Measurements from ENCODE around the gene CHD2. TPM values are rescaled to one million over a fixed set of nuclear protein-coding genes. Genes with fewer than 3 reads are reported as not detected.

CHD2 gene
- total RNA-seq, 1 experiment from 2014 or later: 81.8 TPM

DNA sequence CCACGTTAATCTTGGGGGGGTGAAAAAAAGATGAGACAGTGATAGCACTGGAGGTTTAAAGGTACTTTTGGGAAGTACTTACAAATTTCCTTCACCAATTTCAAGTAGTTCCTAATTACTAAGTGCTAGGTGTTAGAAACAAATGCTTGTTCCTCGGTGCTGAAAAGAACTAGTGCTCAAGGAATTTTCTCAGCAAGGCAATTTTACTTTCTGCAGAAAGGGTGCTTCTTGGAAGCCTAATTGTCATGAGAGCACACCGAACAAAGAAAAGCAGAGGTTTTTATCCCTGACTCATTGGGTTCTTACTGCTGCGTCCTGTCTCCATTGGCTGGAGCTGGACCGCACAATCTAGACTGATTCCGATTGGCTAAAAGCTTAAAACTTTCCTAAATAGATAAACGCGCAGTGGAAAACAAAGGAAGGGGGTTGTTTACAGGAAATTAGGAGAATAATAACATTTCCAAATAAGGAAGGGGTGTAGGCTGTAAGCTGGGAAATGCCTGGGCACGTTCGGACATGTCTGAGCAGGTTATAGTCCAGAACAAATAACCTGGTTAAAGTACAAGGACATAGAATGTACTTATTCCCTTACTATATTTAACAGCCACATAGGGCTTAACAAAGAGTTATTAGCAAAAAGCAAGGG, 49.6 kb downstream of the CHD2 start:
- no peak for DNase-seq (ENCODE audit: low read depth, low spot score)
- H3K36me3 ChIP-seq (ENCODE audit: control insufficient read depth, insufficient read depth, low read length): peaks cover 81% of the 10 kb centered on the region

DNA sequence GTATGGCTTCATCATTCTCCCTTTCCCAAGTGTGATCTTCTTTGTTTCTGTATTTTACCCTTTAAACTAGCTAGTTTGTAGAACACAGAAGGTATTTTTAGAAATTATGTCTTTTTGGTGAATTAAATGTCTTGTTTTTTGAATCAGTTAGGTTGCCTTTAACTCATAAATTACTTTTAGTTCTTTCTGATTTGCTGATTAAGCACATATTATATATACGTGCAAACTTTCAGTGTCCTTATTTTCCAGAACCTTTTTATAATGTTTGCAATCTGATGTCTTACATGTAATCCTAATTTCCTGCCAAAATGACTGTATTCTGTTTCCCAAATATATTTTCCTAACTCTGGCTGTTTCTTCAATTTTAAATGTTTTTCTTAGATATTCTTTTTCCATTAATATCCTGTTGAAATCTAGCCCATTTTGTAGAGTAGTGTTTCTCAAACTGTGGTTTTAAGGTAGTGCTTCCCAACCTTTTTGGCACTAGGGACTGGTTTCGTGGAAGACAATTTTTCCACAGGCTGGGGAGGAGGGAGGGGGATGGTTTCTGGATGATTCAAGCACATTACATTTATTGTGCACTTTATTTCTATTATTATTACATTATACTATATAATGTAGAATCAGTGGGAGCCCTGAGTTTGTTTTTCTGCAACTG, 51.8 kb downstream of the CHD2 start:
- Histone ChIP-seq H3K27ac (ENCODE audit: low read length) (no peak overlapping the region), H3K9me3 (ENCODE audit: control insufficient read depth, insufficient read depth, low read depth, low read length) (peaks cover 23% of the 10 kb centered on the region), H3K4me1 (ENCODE audit: control insufficient read depth, insufficient read depth, low read length) (no peaks in the 10 kb centered on the region), H3K36me3 (ENCODE audit: control insufficient read depth, insufficient read depth, low read length) (peaks cover 87% of the 10 kb centered on the region), H3K4me3 (ENCODE audit: low read depth in 2 of 2, low read length in 2 of 2) (no peak overlapping the region), H3K27me3 (ENCODE audit: control insufficient read depth, insufficient read depth, low read length) (no peaks in the 10 kb centered on the region)
- intact Hi-C loops (cut with micrococcal nuclease; ENCODE audit: unreplicated experiment) (no loop called here), in situ Hi-C loops (cut with HindIII; ENCODE audit: low pct_unique_long_range_greater_than_20kb, low sequenced_read_pairs) (no loop called here)
- TF ChIP-seq TCF7L2 (IDR thresholded peaks at IDR 0.05; ENCODE audit: low read depth, low read length) (no peak), POLR2AphosphoS5 (IDR thresholded peaks at IDR 0.05; ENCODE audit: low read depth, low read length) (no peak), SIN3A (IDR thresholded peaks at IDR 0.05; ENCODE audit: borderline replicate concordance, insufficient read depth, low read depth, low read length) (no peak)
- TF ChIP-seq, protein P1, sequence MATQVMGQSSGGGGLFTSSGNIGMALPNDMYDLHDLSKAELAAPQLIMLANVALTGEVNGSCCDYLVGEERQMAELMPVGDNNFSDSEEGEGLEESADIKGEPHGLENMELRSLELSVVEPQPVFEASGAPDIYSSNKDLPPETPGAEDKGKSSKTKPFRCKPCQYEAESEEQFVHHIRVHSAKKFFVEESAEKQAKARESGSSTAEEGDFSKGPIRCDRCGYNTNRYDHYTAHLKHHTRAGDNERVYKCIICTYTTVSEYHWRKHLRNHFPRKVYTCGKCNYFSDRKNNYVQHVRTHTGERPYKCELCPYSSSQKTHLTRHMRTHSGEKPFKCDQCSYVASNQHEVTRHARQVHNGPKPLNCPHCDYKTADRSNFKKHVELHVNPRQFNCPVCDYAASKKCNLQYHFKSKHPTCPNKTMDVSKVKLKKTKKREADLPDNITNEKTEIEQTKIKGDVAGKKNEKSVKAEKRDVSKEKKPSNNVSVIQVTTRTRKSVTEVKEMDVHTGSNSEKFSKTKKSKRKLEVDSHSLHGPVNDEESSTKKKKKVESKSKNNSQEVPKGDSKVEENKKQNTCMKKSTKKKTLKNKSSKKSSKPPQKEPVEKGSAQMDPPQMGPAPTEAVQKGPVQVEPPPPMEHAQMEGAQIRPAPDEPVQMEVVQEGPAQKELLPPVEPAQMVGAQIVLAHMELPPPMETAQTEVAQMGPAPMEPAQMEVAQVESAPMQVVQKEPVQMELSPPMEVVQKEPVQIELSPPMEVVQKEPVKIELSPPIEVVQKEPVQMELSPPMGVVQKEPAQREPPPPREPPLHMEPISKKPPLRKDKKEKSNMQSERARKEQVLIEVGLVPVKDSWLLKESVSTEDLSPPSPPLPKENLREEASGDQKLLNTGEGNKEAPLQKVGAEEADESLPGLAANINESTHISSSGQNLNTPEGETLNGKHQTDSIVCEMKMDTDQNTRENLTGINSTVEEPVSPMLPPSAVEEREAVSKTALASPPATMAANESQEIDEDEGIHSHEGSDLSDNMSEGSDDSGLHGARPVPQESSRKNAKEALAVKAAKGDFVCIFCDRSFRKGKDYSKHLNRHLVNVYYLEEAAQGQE (IDR thresholded peaks at IDR 0.05; ENCODE audit: insufficient read depth in 1 of 2, low read depth in 2 of 2, low read length in 1 of 2): no peak
- TF ChIP-seq, protein P2, sequence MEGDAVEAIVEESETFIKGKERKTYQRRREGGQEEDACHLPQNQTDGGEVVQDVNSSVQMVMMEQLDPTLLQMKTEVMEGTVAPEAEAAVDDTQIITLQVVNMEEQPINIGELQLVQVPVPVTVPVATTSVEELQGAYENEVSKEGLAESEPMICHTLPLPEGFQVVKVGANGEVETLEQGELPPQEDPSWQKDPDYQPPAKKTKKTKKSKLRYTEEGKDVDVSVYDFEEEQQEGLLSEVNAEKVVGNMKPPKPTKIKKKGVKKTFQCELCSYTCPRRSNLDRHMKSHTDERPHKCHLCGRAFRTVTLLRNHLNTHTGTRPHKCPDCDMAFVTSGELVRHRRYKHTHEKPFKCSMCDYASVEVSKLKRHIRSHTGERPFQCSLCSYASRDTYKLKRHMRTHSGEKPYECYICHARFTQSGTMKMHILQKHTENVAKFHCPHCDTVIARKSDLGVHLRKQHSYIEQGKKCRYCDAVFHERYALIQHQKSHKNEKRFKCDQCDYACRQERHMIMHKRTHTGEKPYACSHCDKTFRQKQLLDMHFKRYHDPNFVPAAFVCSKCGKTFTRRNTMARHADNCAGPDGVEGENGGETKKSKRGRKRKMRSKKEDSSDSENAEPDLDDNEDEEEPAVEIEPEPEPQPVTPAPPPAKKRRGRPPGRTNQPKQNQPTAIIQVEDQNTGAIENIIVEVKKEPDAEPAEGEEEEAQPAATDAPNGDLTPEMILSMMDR (IDR thresholded peaks at IDR 0.05): no peak
- POLR2A ChIA-PET: no interaction called here
- CTCF ChIA-PET: no interaction called here
- ATAC-seq: no peak
- no TSS peak for BruUV-seq (replicated peaks)
- DNase-seq (ENCODE audit: low read depth, low spot score): no peak

More for the DNA sequence above, 49.6 kb downstream of the CHD2 start:
- ChIA-PET CTCF (no interaction called here), POLR2A (interaction anchor here (0.6 kb wide), 1 partner anchor 17 kb away, joined by 14 read pairs; no protein-coding TSS in a partner anchor)
- peaks cover 23% of the 10 kb centered on the region for H3K9me3 ChIP-seq (ENCODE audit: control insufficient read depth, insufficient read depth, low read depth, low read length)
- ATAC-seq: no peak
- no TSS peak for BruUV-seq (replicated peaks)
- no peaks in the 10 kb centered on the region for H3K4me1 ChIP-seq (ENCODE audit: control insufficient read depth, insufficient read depth, low read length)
- no peak for TF ChIP-seq SIN3A (IDR thresholded peaks at IDR 0.05; ENCODE audit: borderline replicate concordance, insufficient read depth, low read depth, low read length)
- no peak for TF ChIP-seq TCF7L2 (IDR thresholded peaks at IDR 0.05; ENCODE audit: low read depth, low read length)
- no peak for TF ChIP-seq POLR2AphosphoS5 (IDR thresholded peaks at IDR 0.05; ENCODE audit: low read depth, low read length)
- TF ChIP-seq, protein P1 (IDR thresholded peaks at IDR 0.05; ENCODE audit: insufficient read depth in 1 of 2, low read depth in 2 of 2, low read length in 1 of 2): no peak
- TF ChIP-seq, protein P2 (IDR thresholded peaks at IDR 0.05): no peak
- H3K4me3 ChIP-seq (ENCODE audit: low read depth in 2 of 2, low read length in 2 of 2): no peak overlapping the region
- H3K27ac ChIP-seq (ENCODE audit: low read length): no peak overlapping the region
- no peaks in the 10 kb centered on the region for H3K27me3 ChIP-seq (ENCODE audit: control insufficient read depth, insufficient read depth, low read length)
- intact Hi-C loops (cut with micrococcal nuclease; ENCODE audit: unreplicated experiment): no loop called here
- in situ Hi-C loops (cut with HindIII; ENCODE audit: low pct_unique_long_range_greater_than_20kb, low sequenced_read_pairs): no loop called here
